GM23338 (cell line): ENCODE measurements around the gene SLC17A8.

Experiments
- CREB1 ChIP-seq: fragments of 250-450 bp; sonication (Bioruptor Pico); IDR thresholded peaks from 2 replicates; pipeline ENCODE4 v1.5.0; 2020; ENCODE audit warnings: low read depth, mild to moderate bottlenecking, moderate library complexity
- CTCF ChIP-seq, 2 experiments: fragments of 200-600 bp in 1 of 2; sonication (generic) in 1 of 2; conservative IDR thresholded peaks; 2 replicates each; pipeline versions ENCODE4 v1.5.1 to v1.6.1; 2016 to 2017; ENCODE audit warnings: antibody characterized with exemption in 2 of 2, low read depth in 2 of 2, mild to moderate bottlenecking in 2 of 2, moderate library complexity in 1 of 2
- ETS1 ChIP-seq: IDR thresholded peaks from 2 replicates; pipeline ENCODE4 v1.6.1; 2016; ENCODE audit warnings: antibody characterized with exemption
- EZH2 ChIP-seq: fragments of 200-600 bp; sonication (generic); IDR thresholded peaks from one replicate; pipeline ENCODE4 v1.8.0; 2017; ENCODE audit warnings: antibody characterized with exemption, mild to moderate bottlenecking, low read depth; ENCODE audit not compliant: unreplicated experiment
- EZH2phosphoT487 ChIP-seq: fragments of 200-600 bp; sonication (generic); IDR thresholded peaks from one replicate; pipeline ENCODE4 v1.8.1; 2018; ENCODE audit warnings: antibody characterized with exemption; ENCODE audit not compliant: unreplicated experiment
- JUNB ChIP-seq: IDR thresholded peaks from one replicate; pipeline ENCODE4 v1.6.1; 2016; ENCODE audit warnings: antibody characterized with exemption; ENCODE audit not compliant: unreplicated experiment
- POLR2AphosphoS5 ChIP-seq: IDR thresholded peaks from 2 replicates; pipeline ENCODE4 v1.6.1; 2016; ENCODE audit warnings: antibody characterized with exemption, low read depth
- REST ChIP-seq: IDR thresholded peaks from one replicate; pipeline ENCODE4 v1.6.1; 2018; ENCODE audit warnings: antibody characterized with exemption; ENCODE audit not compliant: unreplicated experiment

GRCh38 chr12:100460702-100461101, 103.8 kb downstream of the SLC17A8 start:
- TF ChIP-seq CTCF (conservative IDR thresholded peaks at IDR 0.05; ENCODE audit: low read depth in 2 of 2) (no peak), ETS1 (no peak), EZH2 (no peak), EZH2phosphoT487 (no peak), POLR2AphosphoS5 (no peak), REST (no peak), JUNB (no peak), CREB1 (CRISPR knock-in tag) (no peak)
